PC-9 (cell line): ENCODE measurements around the gene ZNFX1.

Experiments used
- CTCF ChIP-seq: fragments of 200-600 bp; sonication (generic); conservative IDR thresholded peaks from 2 replicates; pipeline ENCODE4 v1.6.1; 2017; ENCODE audit warnings: mixed run types, antibody characterized with exemption, mild to moderate bottlenecking, moderate library complexity
- EZH2 ChIP-seq: fragments of 200-600 bp; sonication (generic); IDR thresholded peaks from 2 replicates; pipeline ENCODE4 v1.8.0; 2017; ENCODE audit warnings: antibody characterized with exemption, low read depth

GRCh38 chr20:49297605-49298530 is 20.0 kb upstream of the ZNFX1 start:
- no peak for TF ChIP-seq CTCF
- TF ChIP-seq EZH2, result no peak
